MCF 10A (cell line): ENCODE results near the gene SHKBP1. TPM values are rescaled to one million over a fixed set of nuclear protein-coding genes. Genes with fewer than 3 reads are reported as not detected.

Experiments used
- BruUV-seq: library from RNA; stranded (reverse); fragments of 400-500 nt; replicated peaks from 2 replicates; lab custom pipeline; 2021; lab: Mats Ljungman, UMichigan
- CTCF ChIA-PET: fragments of 300-600 bp; sonication (Branson Sonifier 250); formaldehyde crosslinking; extraction: SDS; loops from one replicate; lab custom pipeline; 2021; ENCODE audit warnings: antibody characterized with exemption, inconsistent platforms; lab: Yijun Ruan, JAX
- POLR2A ChIA-PET: fragments of 300-600, 350-650 bp; sonication (Branson Sonifier 250); formaldehyde crosslinking; extraction: SDS; loops from one replicate; lab custom pipeline; 2020; ENCODE audit warnings: antibody characterized with exemption, inconsistent platforms; lab: Yijun Ruan, JAX
- DNase-seq: peaks from one replicate; pipeline ENCODE4 v3.0.0-alpha.2; 2018; ENCODE audit not compliant: unreplicated experiment
- H3K27ac Mint-ChIP-seq: one replicate; pipeline ENCODE4 v1.8.0; 2022; ENCODE audit warnings: mild to moderate bottlenecking, low read depth, mixed read lengths; ENCODE audit not compliant: unreplicated experiment
- H3K27me3 Mint-ChIP-seq: one replicate; pipeline ENCODE4 v1.8.0; 2022; ENCODE audit warnings: mixed read lengths; ENCODE audit not compliant: insufficient read depth, unreplicated experiment
- H3K36me3 Mint-ChIP-seq: one replicate; pipeline ENCODE4 v1.8.0; 2022; ENCODE audit warnings: mild to moderate bottlenecking, moderate library complexity, mixed read lengths; ENCODE audit not compliant: insufficient read depth, unreplicated experiment
- H3K4me1 Mint-ChIP-seq: one replicate; pipeline ENCODE4 v1.8.0; 2022; ENCODE audit warnings: mixed read lengths; ENCODE audit not compliant: insufficient read depth, unreplicated experiment
- H3K4me3 Mint-ChIP-seq: one replicate; pipeline ENCODE4 v1.8.0; 2022; ENCODE audit warnings: mild to moderate bottlenecking, moderate library complexity, mixed read lengths; ENCODE audit not compliant: unreplicated experiment
- H3K9me3 Mint-ChIP-seq: one replicate; pipeline ENCODE4 v1.8.0; 2022; ENCODE audit warnings: mixed read lengths; ENCODE audit not compliant: unreplicated experiment
- intact Hi-C: fragments of 100-400 bp; cut with micrococcal nuclease; formaldehyde crosslinking; loops from 2 replicates; pipeline ENCODE4 v1.14.1; 2022
- total RNA-seq: library from RNA; stranded (reverse); gene quantifications from 2 replicates; pipeline ENCODE4 v1.2.3, GENCODE V29; 2022
- TF ChIP-seq, protein P1 (sequence below): fragments of 200-600 bp; IDR thresholded peaks from one replicate; pipeline ENCODE4 v1.8.0; 2022; ENCODE audit warnings: antibody characterized with exemption, mild to moderate bottlenecking; ENCODE audit not compliant: unreplicated experiment

SHKBP1 gene
- total RNA-seq, 1 experiment from 2014 or later: 41.5 TPM

DNA sequence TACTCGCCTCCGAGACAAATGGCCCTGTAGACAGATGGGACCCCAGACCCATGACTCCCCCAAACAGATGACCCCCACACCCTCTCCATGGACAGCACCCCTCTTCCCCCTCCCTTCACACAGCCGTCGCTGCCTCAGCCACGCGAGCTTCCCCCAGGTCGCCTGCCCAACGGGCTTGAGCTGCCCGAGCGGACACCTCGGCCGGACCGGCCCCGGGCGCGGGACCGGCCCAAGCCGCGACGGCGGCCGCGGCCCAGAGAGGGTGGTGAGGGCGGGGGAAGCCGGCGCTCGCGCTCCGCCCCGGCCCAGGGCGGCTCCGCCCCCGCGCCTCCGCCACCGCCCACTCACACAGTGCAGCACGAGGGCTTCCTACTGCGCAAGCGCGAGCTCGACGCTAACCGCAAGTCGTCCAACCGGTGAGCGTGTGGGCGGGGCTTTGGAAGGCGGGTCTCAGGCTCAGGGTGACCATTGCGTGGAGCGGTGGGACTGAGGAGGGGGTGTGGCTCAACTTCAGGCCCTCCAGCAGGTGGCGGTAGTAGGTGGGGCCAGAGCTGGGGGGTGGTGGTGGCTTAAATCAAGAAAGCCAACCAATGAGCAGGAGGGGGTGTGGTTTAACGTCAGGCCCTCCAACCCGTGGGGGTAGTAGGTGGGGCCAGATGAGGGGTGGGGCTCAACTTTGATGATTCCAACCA is 6.2 kb upstream of the SHKBP1 start:
- TF ChIP-seq, protein P1, sequence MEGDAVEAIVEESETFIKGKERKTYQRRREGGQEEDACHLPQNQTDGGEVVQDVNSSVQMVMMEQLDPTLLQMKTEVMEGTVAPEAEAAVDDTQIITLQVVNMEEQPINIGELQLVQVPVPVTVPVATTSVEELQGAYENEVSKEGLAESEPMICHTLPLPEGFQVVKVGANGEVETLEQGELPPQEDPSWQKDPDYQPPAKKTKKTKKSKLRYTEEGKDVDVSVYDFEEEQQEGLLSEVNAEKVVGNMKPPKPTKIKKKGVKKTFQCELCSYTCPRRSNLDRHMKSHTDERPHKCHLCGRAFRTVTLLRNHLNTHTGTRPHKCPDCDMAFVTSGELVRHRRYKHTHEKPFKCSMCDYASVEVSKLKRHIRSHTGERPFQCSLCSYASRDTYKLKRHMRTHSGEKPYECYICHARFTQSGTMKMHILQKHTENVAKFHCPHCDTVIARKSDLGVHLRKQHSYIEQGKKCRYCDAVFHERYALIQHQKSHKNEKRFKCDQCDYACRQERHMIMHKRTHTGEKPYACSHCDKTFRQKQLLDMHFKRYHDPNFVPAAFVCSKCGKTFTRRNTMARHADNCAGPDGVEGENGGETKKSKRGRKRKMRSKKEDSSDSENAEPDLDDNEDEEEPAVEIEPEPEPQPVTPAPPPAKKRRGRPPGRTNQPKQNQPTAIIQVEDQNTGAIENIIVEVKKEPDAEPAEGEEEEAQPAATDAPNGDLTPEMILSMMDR: peak; percentile 33
- intact Hi-C loops: loop anchor here (1.0 kb wide), 1 partner anchor 28 kb away; no protein-coding TSS in a partner anchor
- peak overlapping the region; percentile 39 for H3K27ac Mint-ChIP-seq
- H3K36me3 Mint-ChIP-seq: no peaks in the 10 kb centered on the region
- H3K4me3 Mint-ChIP-seq: peak overlapping the region; percentile 66
- POLR2A ChIA-PET: interaction anchor here (0.6 to 3.6 kb wide), 18 partner anchors 8 to 1221 kb away, joined by 3 to 39 read pairs (median 4); partner anchors contain the start of genes BLVRB, COQ8B, ITPKC and SERTAD1
- CTCF ChIA-PET: interaction anchor here (0.6 to 2.7 kb wide), 33 partner anchors 9 to 1124 kb away, joined by 3 to 18 read pairs (median 4); partner anchors contain the start of gene ZNF780A
- DNase-seq: peak; percentile 100
- H3K27me3 Mint-ChIP-seq: no peaks in the 10 kb centered on the region
- peaks cover 13% of the 10 kb centered on the region for H3K4me1 Mint-ChIP-seq
- H3K9me3 Mint-ChIP-seq: no peaks in the 10 kb centered on the region
- BruUV-seq: no TSS peak

GRCh38 chr19:40571005-40571318 is 5.7 kb upstream of the SHKBP1 start:
- Mint-ChIP-seq H3K4me1 (peaks cover 13% of the 10 kb centered on the region), H3K36me3 (no peaks in the 10 kb centered on the region), H3K27ac (peak overlapping the region; percentile 39), H3K9me3 (no peaks in the 10 kb centered on the region), H3K27me3 (no peaks in the 10 kb centered on the region), H3K4me3 (peak overlapping the region; percentile 66)
- DNase-seq: no peak
- TF ChIP-seq, protein P1: no peak
- BruUV-seq: no TSS peak
- intact Hi-C loops: no loop called here
- ChIA-PET CTCF (interaction anchor here (0.5 to 2.7 kb wide), 22 partner anchors 8 to 607 kb away, joined by 3 to 18 read pairs (median 4); no protein-coding TSS in a partner anchor), POLR2A (interaction anchor here (0.6 to 3.6 kb wide), 15 partner anchors 8 to 649 kb away, joined by 3 to 39 read pairs (median 5); partner anchors contain the start of genes BLVRB, COQ8B, ITPKC and SERTAD1)

DNA sequence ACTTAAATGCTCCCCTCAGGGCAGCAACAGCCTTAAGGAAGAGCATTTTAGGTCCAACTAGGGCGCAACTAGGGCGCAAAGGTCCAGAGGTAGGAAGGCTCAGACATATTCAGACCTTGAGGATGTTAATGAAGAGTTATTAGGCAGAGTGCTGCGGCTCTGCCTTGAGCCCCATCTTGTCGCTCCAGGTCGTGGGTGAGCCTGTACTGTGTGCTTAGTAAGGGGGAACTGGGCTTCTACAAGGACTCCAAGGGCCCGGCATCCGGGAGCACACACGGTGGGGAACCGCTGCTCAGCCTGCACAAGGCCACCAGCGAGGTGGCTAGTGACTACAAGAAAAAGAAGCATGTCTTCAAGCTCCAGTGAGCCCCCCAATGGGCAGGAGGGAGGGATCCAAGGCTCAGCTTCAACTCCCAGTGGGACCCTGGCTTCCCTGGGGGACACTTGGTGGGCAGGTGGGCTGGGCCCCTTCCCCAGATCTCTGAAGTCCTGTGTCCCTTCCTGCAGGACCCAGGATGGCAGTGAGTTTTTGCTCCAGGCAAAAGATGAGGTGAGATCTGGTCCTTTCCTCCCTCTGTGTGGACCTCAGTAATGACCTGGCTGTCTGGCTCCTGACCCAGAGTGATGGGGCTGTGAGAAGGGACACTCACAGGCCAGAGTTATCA is 4.7 kb upstream of the SHKBP1 start:
- CTCF ChIA-PET: interaction anchor here (0.7 to 2.7 kb wide), 7 partner anchors 14 to 402 kb away, joined by 4 to 18 read pairs (median 7); no protein-coding TSS in a partner anchor
- Mint-ChIP-seq H3K27me3 (no peaks in the 10 kb centered on the region), H3K9me3 (no peaks in the 10 kb centered on the region), H3K27ac (no peak overlapping the region), H3K36me3 (no peaks in the 10 kb centered on the region), H3K4me3 (no peak overlapping the region), H3K4me1 (peaks cover 13% of the 10 kb centered on the region)
- POLR2A ChIA-PET: interaction anchor here (2.2 to 3.6 kb wide), 2 partner anchors 32 to 146 kb away, joined by 5 to 39 read pairs; partner anchors contain the start of gene SERTAD1
- intact Hi-C loops: no loop called here
- TF ChIP-seq, protein P1: no peak
- no TSS peak for BruUV-seq
- DNase-seq: no peak

DNA sequence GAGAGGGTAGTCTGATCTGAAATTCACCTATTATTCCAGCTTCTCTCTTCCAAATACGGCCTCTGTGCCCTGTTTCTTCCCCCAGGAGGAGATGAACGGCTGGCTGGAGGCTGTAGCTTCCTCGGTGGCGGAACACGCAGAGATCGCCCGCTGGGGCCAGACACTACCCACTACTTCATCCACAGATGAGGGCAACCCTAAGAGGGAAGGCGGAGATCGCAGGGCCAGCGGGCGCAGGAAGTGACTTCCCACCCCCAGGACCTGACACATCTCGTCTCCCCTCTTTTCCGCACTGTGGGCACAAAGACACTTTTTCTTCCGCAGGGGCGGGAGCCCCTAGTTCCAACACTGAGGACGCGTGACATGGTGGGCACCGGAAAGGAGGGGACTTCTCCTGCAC is 1.3 kb upstream of the SHKBP1 start:
- DNase-seq: no peak
- BruUV-seq: no TSS peak
- TF ChIP-seq, protein P1: no peak
- intact Hi-C loops: no loop called here
- H3K27me3 Mint-ChIP-seq: no peaks in the 10 kb centered on the region
- peaks cover 17% of the 10 kb centered on the region for H3K4me1 Mint-ChIP-seq
- H3K4me3 Mint-ChIP-seq: no peak overlapping the region
- POLR2A ChIA-PET: no interaction called here
- peaks cover 6% of the 10 kb centered on the region for H3K36me3 Mint-ChIP-seq
- CTCF ChIA-PET: interaction anchor here (0.6 to 1.5 kb wide), 3 partner anchors 11 to 27 kb away, joined by 4 to 6 read pairs (median 4); no protein-coding TSS in a partner anchor
- H3K9me3 Mint-ChIP-seq: no peaks in the 10 kb centered on the region
- H3K27ac Mint-ChIP-seq: no peak overlapping the region
